NCI-H524 treated with DMSO at 0.1 percent for 48 hours (cell line): ENCODE measurements around the gene COL1A1.

Experiments
- DNase-seq: peaks from one replicate; lab custom pipeline; 2025; lab: John Stamatoyannopoulos, UW

Gene COL1A1

DNA sequence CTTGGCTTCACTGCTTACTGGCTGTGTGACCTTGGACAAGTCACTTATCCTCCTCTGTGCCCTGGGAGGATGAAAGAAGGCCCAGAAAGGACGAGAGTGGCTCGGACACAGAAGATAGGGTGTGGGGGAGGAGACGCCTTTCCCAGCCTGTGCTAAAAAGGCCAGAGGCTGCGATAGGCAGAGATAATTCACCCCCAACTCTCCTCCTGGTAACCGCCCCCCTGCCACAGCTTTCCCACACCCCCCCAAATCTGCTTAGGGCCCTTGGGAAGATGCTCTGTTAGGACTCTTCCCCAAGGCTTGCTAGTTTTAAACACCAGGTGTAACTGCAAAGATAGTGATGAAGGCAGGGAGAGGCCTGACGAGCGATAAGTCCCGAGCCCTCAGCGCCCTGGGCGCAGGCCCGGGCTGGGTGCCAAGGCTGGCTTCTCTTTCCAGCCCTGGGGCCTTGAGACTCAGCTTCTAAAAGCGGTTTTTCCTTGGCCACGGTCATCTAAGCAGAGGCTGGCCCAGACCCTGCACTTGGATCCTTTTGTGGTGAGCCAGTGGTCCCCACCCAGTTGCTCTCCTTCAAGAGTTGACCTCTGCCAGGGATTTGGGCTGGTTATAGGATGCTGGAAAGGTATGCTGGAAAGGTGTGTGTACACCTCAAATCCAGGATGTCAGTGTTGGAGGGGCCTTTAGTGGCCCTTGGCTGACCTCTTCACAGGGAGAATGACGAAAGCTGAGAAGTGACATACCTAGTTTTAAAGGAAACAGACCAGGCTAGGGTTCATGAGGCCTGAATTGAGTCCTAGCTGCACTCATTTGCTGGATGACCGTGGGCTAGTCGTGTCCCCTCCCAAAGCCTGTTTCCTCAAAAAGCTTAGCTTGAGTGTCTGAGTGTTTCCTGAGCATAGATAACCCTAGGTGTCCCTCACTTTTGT, 47.5 kb downstream of the COL1A1 start:
- DNase-seq = no peak

DNA sequence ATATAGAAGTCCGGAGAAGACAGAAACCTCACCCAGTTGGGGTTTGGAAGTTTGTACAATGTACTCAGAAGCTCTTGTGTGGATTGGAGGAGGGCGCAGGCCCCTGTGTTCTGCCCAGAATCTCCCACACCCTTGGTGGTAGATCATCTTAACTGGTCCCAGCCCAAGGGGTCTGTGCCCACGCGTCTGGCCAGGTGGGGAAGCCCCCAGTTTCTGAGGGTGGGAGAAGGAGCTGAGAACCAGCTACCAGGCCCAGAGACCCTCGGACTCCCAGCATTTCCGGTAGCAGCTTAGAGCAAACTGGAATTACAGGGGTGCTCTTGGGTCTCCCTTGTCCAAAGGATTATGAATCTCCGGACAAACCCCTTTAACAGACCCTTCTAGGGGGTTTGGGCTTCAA, 48.7 kb downstream of the COL1A1 start:
- no peak for DNase-seq

DNA sequence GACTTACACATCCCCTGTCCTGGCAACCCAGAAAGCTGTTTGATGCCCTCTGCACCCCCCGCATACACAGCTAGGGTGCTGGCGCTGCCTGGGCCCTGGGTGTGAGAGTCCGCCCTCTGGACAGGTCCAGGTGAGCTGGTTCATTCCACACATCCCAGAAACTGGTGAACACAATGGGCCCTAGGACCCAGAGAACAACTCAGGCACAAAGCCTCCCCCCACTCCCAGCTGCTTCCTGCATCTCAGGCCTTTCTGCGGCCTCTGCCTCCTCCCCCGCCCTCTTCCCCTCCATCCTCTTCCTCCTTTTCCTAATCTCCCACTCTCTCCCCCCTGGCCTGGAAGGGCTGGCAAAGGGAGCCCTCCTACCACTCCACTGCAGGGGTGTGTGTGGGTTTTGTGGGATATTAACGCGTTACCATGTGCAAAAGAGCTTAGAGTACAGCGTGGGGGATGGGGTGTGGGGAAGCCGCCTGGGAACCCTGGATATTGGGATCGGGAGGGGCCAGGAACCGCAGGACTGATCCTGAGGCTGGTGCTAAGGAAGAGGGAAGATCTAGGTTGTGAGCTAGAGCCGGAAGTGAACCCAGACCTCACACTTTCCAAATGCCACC, 49.4 kb downstream of the COL1A1 start:
- peak; percentile 78 for DNase-seq

DNA sequence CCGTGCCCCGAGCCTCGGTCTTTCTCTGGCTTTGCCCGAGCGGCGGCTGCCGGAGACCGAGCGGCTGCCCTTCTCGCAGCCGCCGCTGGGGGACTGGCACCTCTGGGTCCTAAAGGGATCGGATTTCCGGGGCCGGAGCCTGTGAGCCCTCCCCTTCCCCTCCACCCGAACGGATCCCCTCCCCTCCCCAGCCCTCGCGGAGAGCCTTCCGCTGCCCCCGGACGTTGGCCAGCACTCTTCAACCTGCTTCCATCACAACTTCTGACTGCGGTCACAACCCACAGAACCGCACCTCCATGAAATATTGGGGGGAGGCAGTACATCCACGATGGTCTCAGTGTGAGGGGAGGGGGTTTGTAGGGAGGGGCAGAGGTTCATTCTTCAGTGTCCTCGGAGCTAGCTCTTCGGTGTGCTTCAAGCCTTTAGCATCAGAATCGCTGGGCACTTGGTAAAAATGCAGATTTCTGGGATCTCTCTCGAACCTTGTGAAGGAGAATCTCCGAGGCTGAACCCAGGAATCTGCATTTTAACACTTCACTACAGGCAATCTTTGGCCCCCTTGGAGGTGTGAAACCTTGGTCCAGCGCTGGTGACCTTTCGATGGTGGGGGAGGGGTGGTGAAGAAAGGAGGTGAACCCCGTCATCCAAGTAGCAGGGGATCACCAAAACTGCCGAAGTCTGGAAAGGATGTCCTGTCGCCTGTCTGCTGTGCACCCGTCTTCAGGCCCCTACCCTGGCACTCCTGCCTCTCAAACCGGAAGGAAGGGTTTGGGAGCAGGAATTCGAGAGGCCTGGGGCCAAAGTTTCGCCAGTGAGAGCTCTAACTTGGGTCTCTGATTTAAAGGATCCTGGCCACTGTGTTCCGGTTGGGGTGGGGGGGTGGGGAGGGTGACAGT, 50.1 kb downstream of the COL1A1 start:
- peak; percentile 69 for DNase-seq

DNA sequence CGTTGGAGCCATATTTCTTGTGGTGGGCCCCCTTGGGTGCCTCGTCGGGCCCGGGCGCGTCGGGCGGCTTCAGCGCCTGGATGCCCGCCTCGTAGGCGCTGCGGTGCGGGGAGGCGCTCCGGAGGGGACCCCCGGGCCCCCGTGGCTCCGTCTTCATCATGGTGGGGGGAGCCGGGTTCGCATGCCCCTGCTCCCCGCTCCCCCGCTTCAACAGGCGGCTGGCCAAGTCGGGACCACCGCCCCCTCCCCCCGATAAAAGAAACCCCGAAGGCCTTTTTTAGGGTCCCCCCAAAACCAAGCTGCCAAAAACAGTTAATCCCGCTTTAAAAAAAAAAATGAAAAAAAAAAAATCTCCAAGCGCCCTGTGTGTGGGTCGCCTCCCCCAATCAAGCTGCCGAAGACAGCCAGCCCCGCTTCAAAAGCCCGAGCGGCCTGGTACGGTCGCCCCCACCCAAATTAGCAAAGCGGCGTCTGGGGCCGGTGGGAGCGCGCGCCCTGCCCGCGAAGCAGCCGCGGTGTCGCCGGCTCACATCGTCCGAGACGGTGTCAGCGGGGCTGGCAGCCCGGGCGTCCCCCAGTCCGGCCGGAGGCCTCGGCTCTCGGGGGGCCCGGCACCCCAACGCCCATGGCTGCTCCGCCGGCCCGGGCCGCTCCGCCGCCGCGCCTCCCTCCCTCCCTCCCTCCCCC, 50.9 kb downstream of the COL1A1 start, which contains the start of gene PPP1R9B:
TSS of gene PPP1R9B (minus strand) at position 324 of the 687 bp plus-strand sequence. CDS start at position 160, 164 bp downstream.
- no peak for DNase-seq

DNA sequence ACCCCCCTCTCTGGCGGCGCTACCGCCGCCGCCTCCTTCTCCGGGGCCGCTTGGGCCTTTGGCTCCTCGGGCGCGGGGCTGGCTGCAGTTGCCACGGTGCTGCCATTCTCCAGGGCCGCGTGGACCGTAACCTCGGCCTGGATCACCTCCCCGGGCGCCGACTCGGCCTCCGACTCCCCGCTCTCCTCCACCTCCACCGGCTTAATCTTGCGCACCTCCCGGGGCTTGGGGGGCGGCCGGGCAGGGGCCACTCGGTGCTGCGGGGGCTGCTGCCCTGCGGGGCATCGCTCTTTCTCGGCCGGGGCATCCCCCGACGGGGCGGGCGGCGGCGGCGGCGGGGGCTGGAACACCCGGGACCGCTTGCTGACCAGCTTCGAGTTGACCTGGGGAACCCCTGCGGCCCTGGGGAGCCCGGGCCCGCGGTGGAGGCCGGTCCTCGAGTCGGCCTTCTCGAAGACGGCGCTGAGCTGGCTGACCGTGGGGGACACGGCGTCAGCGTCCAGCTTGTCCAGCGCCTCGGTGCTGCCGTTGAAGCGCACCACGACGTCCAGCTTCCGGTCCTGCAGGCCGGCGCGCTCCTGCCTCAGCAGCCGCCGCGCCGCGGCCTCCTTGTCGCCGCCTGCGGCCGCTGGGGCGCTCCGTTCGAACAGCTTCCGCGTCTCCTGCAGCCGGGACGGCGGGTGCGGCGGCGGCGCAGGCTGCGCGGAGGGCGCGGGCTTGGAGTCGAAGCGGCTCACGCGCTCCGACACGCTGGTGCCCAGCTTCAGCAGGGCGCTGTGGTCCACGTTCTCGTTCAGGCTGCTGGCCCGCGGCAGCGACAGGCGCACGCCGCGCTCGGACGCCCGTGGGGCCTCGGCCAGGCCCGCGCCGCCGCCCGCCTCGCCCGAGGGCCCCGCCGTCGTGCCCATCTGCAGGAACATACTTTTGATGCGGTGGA, 51.7 kb downstream of the COL1A1 start:
- no peak for DNase-seq

DNA sequence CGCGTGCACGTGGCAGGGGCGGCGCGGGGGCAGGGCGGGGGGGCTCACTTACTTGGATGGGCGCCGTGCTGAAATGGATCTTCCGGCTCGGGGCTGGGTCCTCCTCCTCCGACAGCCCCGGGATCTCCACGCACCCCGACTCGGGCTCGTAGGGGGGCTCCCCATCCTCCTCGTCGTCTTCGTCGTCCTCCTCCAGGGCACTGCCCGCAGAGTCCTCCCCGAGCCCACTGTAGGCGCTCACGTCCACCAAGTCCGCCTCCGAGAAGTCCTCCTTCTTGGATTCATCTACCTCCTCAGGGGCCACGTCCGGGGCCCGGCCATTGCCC, 52.4 kb downstream of the COL1A1 start:
- no peak for DNase-seq

DNA sequence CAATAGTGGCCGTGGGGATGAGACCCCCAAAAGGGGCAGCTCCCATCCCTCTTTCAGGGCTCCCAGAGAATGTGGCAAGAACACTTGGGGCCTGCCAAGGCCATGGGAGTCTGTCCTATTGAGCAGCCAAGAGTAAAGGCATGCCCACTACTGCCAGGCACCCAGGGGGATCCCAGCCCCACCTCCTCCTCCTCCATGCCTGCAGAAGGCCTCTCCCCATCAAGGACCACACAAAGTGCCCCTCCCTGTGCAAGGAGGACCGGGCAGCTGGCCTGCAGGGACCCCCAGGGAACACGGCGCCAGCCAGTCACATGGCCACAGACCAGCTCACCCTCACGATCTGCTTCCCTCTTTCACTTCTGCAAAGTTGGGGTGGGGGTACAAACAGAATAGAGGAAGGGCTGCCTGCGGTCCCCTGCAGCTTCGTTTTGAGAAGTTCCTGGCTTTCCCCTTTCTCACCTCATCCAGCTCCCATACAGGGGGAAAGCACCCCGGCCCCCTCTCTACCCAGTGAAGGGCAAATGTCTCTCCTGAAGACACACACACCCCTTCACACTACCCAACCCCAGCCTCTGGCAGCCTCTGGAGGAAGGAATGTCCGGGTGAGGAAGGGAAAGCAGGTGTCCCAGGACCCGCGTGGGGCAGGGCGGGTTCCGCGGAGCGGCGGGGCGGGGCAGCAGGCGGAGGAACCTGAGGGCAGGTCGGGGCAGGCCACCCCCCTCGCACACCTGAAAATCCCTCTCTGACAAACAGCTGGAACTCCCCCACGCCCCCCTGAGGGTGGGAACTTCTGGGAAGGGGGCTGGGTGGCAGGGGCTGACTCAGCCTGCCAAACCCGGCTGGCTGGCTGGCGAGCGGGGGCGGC, 53.0 kb downstream of the COL1A1 start:
- DNase-seq = no peak

DNA sequence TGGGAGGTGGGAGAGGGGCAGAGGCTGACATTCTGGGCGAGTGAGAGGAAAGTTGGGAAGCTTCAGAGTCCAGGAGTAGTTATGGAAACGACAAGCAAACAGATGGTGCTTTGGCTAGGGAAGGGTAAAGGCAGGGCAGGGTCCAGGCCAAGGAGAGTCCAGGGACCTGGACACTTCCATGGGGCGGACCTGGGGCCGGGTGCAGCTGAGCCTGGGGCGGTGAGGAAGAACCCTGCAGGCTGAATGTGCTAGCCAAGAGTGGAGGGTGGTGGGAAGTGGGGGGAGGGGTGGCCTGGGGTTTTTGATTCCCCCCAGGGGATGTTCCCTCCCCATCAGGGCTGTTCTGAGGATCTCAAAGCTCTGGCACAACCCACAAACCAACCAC, 53.6 kb downstream of the COL1A1 start:
- no peak for DNase-seq

DNA sequence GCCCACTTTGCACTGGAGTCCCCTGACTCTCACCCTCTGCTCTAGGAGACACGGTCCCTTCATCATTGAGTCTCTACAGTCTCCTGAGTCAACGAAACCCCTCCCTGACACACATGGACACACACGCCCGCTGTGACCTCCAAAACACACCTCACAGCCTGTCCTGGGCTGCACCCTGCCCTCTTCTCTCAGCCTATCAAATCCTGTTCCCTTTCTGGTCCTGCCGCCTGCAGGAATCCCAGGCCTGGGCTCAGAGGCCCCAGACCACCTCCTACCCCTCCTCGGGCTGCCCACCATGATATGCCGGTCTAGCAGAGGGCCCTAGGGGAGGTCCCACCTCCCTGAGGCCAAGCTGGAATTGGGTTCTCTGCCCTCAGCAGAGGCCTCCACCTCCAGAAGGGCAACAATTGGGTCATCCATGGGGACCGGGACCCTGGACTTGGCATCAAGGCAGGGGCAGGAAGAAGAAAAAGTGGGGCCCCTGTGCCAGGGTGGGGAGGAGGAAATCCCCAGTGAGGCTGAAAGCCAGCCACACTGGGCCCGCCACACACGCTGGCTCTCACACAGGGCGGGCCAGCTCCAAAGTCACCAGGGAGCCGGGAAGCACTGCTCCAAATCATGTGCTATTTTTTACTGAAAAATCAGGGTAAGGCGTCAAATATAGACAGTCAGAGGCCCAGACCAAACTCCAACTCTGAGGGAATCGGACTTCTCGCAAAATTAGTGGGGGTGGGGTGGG, 54.3 kb downstream of the COL1A1 start:
- no peak for DNase-seq

DNA sequence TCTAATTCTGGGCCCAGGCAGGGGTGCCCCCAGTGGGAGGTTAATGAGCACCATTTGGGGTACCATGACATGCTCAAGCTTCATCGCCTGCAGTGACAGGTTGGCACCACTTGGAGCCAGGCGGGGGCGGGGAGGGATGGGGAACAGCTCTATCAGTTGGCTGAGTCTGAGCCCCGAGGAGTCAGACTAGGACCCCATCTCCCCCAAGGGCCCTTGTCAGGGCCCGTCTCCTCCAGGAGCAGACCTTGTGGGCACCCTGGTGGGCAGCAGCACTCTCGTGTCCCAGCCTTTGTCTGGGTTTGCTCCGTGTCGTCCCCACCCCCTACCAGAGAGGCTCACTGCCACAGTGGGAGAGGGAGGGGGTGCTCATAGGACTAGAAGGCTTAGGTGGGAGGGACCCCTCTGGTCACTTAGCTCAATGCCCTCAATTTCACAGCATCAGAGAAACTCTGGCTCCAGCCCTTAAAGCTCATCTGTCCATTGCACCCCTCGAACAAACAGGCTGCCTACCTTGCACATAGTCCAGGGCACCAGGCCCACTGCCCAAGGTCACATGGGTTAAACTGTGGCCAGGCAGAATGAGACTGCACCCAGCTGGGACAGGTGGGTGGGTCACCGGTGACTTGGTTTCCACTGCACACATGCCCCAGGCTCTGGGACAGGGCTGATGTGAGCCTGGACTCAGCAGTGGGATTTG, 55.1 kb downstream of the COL1A1 start:
- no peak for DNase-seq

DNA sequence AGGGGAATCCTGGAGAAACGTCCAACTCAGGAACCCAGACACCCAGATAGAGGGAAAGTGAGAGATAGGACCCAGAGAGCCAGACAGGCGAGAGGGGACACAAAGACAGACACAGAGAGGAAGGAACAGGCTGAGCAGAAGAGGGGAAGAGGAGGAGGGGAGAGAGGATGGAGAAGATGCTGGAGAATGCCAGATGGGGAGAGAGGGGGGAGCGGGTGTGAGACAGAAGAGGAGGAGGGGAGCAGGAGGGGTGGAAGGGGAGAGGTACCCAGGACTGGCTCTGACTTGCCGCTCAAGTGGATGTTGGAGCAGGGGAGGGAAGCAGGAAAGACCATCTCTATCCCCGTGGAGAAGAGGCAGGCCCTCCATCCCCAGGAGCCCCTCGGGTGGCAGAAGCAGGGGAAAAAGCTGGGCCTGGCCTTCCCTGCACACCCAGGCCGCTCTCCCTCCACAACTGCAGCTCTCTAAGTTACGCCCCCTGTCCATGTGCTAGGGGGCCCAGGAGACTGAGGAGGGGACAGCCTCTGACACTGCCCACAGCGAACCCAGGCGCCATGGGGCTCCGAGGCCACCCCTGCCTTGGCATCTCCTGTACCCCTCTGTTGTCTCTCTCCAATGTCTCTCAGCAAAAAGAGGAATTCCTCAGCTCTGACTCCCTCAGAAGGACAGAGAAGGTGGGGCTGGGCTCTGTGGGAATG, 55.8 kb downstream of the COL1A1 start:
- DNase-seq = peak; percentile 28

DNA sequence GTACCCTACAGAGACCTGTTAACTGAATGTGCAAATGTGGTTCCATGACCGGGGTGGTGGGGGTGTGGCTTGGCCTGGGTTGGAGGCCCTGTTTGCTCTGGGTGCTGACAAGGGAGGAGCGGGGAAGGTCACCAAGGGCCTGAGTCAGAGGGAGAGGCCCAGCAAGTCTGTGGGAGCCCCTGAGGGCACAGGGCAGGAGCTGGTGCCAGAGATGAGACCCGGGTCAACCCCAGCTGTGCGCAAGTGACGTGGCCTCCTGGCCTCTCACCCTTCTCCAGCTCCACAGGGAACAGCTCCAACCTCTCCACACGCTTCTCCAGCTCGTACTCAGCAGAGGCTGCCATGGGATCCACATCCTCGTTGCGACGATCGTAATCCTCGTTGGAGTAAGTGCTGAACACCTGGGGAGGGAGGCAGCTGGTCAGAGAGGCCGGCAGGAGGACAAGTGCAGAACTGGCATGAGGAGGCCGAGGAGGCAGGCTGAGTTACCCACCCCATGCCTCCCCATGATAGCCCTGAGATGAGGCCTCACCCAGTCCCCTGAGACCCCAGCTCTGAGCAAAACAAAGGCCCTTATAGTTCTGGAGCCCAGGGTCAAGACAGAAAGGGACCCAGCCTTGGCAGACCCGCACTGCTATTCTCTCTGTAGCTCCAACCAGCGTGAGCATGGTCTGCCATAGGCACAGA, 56.4 kb downstream of the COL1A1 start:
- no peak for DNase-seq

DNA sequence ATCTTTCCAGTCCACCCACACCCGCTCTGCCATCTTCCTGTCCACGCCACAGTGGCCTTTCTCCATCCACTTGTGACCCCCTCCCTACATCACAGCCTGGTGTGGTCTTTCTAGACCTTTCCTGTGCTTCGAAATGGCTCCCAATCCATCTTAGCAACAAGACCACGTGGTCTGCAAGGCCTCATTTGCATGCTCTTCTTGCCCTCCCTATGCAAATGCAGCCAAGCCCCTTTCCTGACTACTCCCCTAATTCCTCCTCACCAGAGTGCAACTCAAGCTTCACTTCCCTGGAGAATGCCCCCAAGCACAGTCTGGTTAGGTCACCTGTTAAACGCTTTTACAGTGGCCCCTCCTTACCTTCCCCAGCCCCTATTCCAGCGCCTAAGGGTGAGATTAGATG, 57.1 kb downstream of the COL1A1 start:
- DNase-seq = no peak

DNA sequence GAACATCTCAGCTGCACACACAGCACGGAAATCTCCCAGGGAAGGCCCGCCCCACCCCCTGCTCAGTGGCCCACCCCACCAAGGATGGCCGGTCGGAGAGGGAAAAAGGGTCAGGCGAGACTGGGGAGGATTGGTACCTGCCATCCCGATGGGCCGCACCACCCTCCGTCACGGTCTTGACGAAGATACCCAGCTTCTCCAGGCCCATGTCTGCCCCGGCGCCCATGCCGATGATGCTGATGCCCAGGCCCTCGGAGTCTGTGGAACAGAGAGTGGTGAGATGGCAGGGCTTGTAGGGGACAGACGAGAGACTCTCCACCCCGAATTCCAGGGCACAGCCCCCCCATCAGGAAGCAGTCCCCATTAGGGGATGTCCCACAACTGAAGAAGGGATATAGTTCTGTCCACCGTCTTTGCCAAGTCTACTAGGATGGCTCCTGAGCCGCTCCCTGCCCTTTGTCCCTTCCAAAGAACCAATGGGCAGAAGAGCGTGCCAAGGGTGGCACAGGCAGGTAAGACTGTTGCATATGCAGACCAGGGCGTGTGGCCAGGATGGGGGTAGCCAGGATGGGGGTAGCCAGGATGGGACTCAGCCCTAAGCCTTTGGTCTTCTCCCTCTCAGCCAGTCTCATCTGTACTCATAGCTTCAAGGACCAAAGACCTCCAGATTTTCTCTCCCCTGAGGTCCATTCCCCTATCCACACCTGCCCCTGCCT, 57.8 kb downstream of the COL1A1 start:
- DNase-seq = no peak

DNA sequence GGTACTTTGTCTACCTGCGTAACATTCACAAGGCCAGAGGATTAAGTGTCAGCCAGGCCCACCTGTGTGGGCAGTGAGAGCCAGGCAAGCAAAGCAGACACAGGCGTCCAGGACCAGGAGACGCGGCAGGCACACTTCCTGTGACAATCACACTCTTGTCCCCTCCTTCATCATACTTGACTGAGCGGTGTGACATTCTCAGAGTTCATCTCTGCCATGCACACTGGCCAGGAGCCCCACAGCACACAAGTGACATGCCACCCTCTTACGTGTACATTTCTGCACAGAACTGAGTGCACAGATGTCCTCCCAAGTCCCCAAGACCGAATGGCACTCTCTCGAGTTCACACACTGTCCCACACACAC, 59.7 kb downstream of the COL1A1 start:
- no peak for DNase-seq
